ENCODE data around the gene LPO. TPM values are rescaled to one million over a fixed set of nuclear protein-coding genes. Genes with fewer than 3 reads are reported as not detected.

The LPO gene
- total RNA-seq, 1 experiment from 2014 or later, result 0.54 TPM

DNA sequence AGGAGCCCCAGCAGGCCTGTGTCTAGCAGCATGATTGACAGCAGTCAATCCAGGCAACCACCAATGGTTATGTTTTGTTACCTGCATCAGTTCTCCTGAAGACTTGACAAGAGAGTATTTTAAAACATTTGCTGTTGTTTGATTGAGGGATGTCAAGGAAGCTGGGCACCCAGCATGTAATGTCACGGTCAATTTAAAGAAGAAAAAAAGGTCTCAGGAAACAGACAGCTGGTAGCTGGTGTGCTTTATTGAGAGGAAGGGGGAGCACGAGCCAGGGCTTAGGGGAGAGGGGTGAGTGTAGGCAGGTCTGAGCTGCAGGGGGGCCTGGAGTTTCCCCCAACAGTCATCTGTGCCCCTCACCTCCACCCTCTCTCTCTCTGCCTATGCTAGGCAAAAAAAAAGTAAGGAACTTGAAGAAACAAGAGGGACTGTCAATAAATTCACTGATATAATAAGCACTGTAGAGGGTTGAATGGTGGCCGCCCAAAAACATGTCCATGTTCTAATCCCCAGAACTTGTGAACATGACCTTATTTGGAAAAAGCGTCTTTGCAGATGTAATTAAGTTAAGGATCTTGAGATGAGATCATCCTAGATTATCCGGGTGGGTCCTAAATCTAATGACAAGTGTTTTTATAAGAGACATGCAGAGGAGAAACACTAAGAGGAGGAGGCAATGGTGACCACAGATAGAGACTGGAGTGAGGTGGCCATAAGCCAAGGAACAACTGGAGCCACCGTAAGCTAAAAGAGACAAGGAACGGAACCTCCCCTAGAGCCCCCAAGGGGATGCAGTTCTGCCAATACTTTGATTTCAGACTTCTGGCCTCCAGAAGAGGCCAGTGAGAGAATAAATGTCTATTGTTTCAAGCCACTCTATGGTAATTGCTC, 75.7 kb downstream of the LPO start:
- CTCF ChIA-PET, result interaction anchor here (1.9 kb wide), 1 partner anchor 103 kb away, joined by 5 read pairs; the partner anchor contains the start of gene RNF43
- H3K4me3 Mint-ChIP-seq (ENCODE audit: unreplicated experiment), result no peak overlapping the region
- Histone ChIP-seq H3K36me3 (ENCODE audit: control insufficient read depth, insufficient read depth, low read length) (no peaks in the 10 kb centered on the region), H3K9me3 (no peaks in the 10 kb centered on the region), H3K27me3 (replicated peaks; ENCODE audit: control insufficient read depth, insufficient read depth, low read length) (no peaks in the 10 kb centered on the region), H3K4me1 (peaks cover 16% of the 10 kb centered on the region), H3K4me3 (ENCODE audit: low read depth, low read length) (no peak overlapping the region)
- no peak overlapping the region for H3K27ac Mint-ChIP-seq (ENCODE audit: unreplicated experiment)
- no peak for DNase-seq
- H3K4me1 Mint-ChIP-seq (ENCODE audit: low read depth, unreplicated experiment), result peaks cover 20% of the 10 kb centered on the region
- H3K36me3 Mint-ChIP-seq (ENCODE audit: insufficient read depth, unreplicated experiment), result no peaks in the 10 kb centered on the region
- POLR2A ChIA-PET, result no interaction called here
- TF ChIP-seq CTCF (IDR thresholded peaks at IDR 0.05; ENCODE audit: insufficient read depth in 1 of 2, low read depth in 1 of 2, low read length in 1 of 2, severe bottlenecking in 1 of 2, unreplicated experiment in 1 of 2), result no peak
- no TSS peak for BruUV-seq (replicated peaks)
- H3K27me3 Mint-ChIP-seq (ENCODE audit: insufficient read depth, unreplicated experiment), result no peaks in the 10 kb centered on the region
- intact Hi-C loops (cut with micrococcal nuclease; ENCODE audit: unreplicated experiment), result no loop called here
- H3K9me3 Mint-ChIP-seq (ENCODE audit: unreplicated experiment), result no peaks in the 10 kb centered on the region

- TF ChIP-seq CTCF (IDR thresholded peaks at IDR 0.05; ENCODE audit: insufficient read depth in 1 of 2, low read depth in 1 of 2, low read length in 1 of 2, severe bottlenecking in 1 of 2, unreplicated experiment in 1 of 2), result no peak
- intact Hi-C loops (cut with micrococcal nuclease; ENCODE audit: unreplicated experiment), result loop anchor here (5.0 kb wide), 1 partner anchor 48 kb away; no protein-coding TSS in a partner anchor
- DNase-seq, result no peak
- Mint-ChIP-seq H3K4me1 (ENCODE audit: low read depth, unreplicated experiment) (peaks cover 20% of the 10 kb centered on the region), H3K4me3 (ENCODE audit: unreplicated experiment) (no peak overlapping the region), H3K27ac (ENCODE audit: unreplicated experiment) (no peak overlapping the region), H3K27me3 (ENCODE audit: insufficient read depth, unreplicated experiment) (no peaks in the 10 kb centered on the region), H3K9me3 (ENCODE audit: unreplicated experiment) (no peaks in the 10 kb centered on the region), H3K36me3 (ENCODE audit: insufficient read depth, unreplicated experiment) (no peaks in the 10 kb centered on the region)
- ChIA-PET POLR2A (no interaction called here), CTCF (interaction anchor here (0.6 to 1.9 kb wide), 2 partner anchors 103 to 137 kb away, joined by 4 to 5 read pairs; partner anchors contain the start of gene RNF43)
- BruUV-seq (replicated peaks), result no TSS peak
- H3K4me1 ChIP-seq, result peaks cover 16% of the 10 kb centered on the region
- H3K4me3 ChIP-seq (ENCODE audit: low read depth, low read length), result no peak overlapping the region
- H3K36me3 ChIP-seq (ENCODE audit: control insufficient read depth, insufficient read depth, low read length), result no peaks in the 10 kb centered on the region
- H3K27me3 ChIP-seq (replicated peaks; ENCODE audit: control insufficient read depth, insufficient read depth, low read length), result no peaks in the 10 kb centered on the region
- H3K9me3 ChIP-seq, result no peaks in the 10 kb centered on the region
These were observed 76.3 kb downstream of the LPO start for GRCh38 chr17:58314706-58315015.

DNA sequence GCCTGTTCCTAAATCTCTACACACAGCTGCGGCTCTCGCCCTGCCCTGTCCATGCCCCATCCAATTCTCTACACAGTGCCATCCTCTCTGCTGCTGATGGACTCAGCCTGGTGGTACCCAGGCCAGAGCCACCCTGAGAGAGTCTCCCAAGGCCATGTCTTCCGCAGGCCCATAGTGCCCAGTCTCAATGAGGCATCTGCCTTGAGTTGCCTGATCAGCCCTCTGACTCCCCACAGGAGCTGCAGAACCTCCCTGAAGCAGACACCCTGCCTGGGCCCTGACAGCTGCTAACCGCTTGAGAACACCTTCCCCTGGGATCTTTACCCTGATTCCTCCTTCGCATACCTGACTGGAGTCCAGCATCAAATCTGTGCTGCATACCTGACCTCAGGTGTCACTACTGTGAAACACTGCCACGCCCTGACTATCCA, 76.9 kb downstream of the LPO start:
- Histone ChIP-seq H3K4me1 (peaks cover 16% of the 10 kb centered on the region), H3K4me3 (ENCODE audit: low read depth, low read length) (no peak overlapping the region), H3K9me3 (no peaks in the 10 kb centered on the region), H3K36me3 (ENCODE audit: control insufficient read depth, insufficient read depth, low read length) (no peaks in the 10 kb centered on the region), H3K27me3 (replicated peaks; ENCODE audit: control insufficient read depth, insufficient read depth, low read length) (no peaks in the 10 kb centered on the region)
- CTCF ChIA-PET, result interaction anchor here (0.6 to 1.9 kb wide), 4 partner anchors 11 to 137 kb away, joined by 3 to 5 read pairs (median 4); partner anchors contain the start of gene RNF43
- Mint-ChIP-seq H3K9me3 (ENCODE audit: unreplicated experiment) (no peaks in the 10 kb centered on the region), H3K4me3 (ENCODE audit: unreplicated experiment) (no peak overlapping the region), H3K27ac (ENCODE audit: unreplicated experiment) (no peak overlapping the region), H3K36me3 (ENCODE audit: insufficient read depth, unreplicated experiment) (no peaks in the 10 kb centered on the region), H3K27me3 (ENCODE audit: insufficient read depth, unreplicated experiment) (no peaks in the 10 kb centered on the region), H3K4me1 (ENCODE audit: low read depth, unreplicated experiment) (peaks cover 20% of the 10 kb centered on the region)
- intact Hi-C loops (cut with micrococcal nuclease; ENCODE audit: unreplicated experiment), result loop anchor here (5.0 kb wide), 1 partner anchor 47 kb away; no protein-coding TSS in a partner anchor
- TF ChIP-seq CTCF (IDR thresholded peaks at IDR 0.05; ENCODE audit: insufficient read depth in 1 of 2, low read depth in 1 of 2, low read length in 1 of 2, severe bottlenecking in 1 of 2, unreplicated experiment in 1 of 2), result no peak
- POLR2A ChIA-PET, result no interaction called here
- peak in 1 of 2 experiments; percentile 56 for DNase-seq
- no TSS peak for BruUV-seq (replicated peaks)

Measured in Caco-2 (cell line).